GM23248 (cell line): ENCODE data around the gene WFDC5. TPM values are rescaled to one million over a fixed set of nuclear protein-coding genes. Genes with fewer than 3 reads are reported as not detected.

Experiments used
- DNase-seq: peaks from one replicate; pipeline ENCODE4 v3.0.0-alpha.2; 2015
- H2AFZ ChIP-seq: fragments of 200-600 bp; sonication (generic); 2 replicates; pipeline ENCODE4 v1.6.1; 2016; ENCODE audit warnings: antibody characterized with exemption
- H3F3A ChIP-seq: fragments of 200-600 bp; sonication (generic); 2 replicates; pipeline ENCODE4 v1.6.1; 2016; ENCODE audit warnings: mild to moderate bottlenecking, antibody characterized with exemption, mixed run types; ENCODE audit not compliant: insufficient read depth
- H3K27ac ChIP-seq: fragments of 200-600 bp; sonication (generic); 2 replicates; pipeline ENCODE4 v1.5.1; 2016; ENCODE audit warnings: mild to moderate bottlenecking
- H3K27me3 ChIP-seq: fragments of 200-600 bp; sonication (generic); replicated peaks from 2 replicates; pipeline ENCODE4 v1.6.1; 2016; ENCODE audit warnings: mild to moderate bottlenecking; ENCODE audit not compliant: insufficient read depth
- H3K36me3 ChIP-seq: fragments of 200-600 bp; sonication (generic); 2 replicates; pipeline ENCODE4 v1.6.1; 2016; ENCODE audit warnings: low read depth, mild to moderate bottlenecking
- H3K4me1 ChIP-seq: fragments of 200-600 bp; sonication (generic); 2 replicates; pipeline ENCODE4 v1.6.1; 2016; ENCODE audit warnings: mild to moderate bottlenecking; ENCODE audit not compliant: insufficient read depth
- H3K4me2 ChIP-seq: fragments of 200-600 bp; sonication (generic); one replicate; pipeline ENCODE4 v1.6.1; 2016; ENCODE audit warnings: mild to moderate bottlenecking; ENCODE audit not compliant: unreplicated experiment
- H3K4me3 ChIP-seq: fragments of 200-600 bp; sonication (generic); 2 replicates; pipeline ENCODE4 v1.5.1; 2016; ENCODE audit warnings: mild to moderate bottlenecking
- H3K79me2 ChIP-seq: fragments of 200-600 bp; sonication (generic); 2 replicates; pipeline ENCODE4 v1.6.1; 2016; ENCODE audit warnings: mild to moderate bottlenecking; ENCODE audit not compliant: insufficient read depth
- H3K9ac ChIP-seq: fragments of 200-600 bp; sonication (generic); 2 replicates; pipeline ENCODE4 v1.6.1; 2016; ENCODE audit warnings: mild to moderate bottlenecking
- H3K9me2 ChIP-seq: fragments of 200-600 bp; sonication (generic); 2 replicates; pipeline ENCODE4 v1.6.1; 2016; ENCODE audit warnings: mixed run types, mild to moderate bottlenecking, moderate library complexity; ENCODE audit not compliant: insufficient read depth
- H3K9me3 ChIP-seq: fragments of 200-600 bp; sonication (generic); one replicate; pipeline ENCODE4 v1.6.1; 2017; ENCODE audit warnings: low read depth
- H4K20me1 ChIP-seq: fragments of 200-600 bp; sonication (generic); 2 replicates; pipeline ENCODE4 v1.6.0; 2016; ENCODE audit not compliant: insufficient read depth
- EZH2 ChIP-seq: fragments of 200-600 bp; sonication (generic); IDR thresholded peaks from 2 replicates; pipeline ENCODE4 v1.6.1; 2018; ENCODE audit warnings: antibody characterized with exemption, mild to moderate bottlenecking; ENCODE audit not compliant: insufficient read depth, poor library complexity, severe bottlenecking
- EZH2phosphoT487 ChIP-seq: fragments of 200-600 bp; sonication (generic); IDR thresholded peaks from 2 replicates; pipeline ENCODE4 v1.6.1; 2018; ENCODE audit warnings: antibody characterized with exemption, moderate library complexity, mild to moderate bottlenecking, low read depth; ENCODE audit not compliant: insufficient read depth
- WGBS, 2 experiments: methylation state at CpG; one replicate each; pipeline ENCODE4 v1.1.6; 2015 to 2017; ENCODE audit warnings: low lambda C conversion rate in 2 of 2, low coverage in 1 of 2; ENCODE audit errors: missing lambda C conversion rate in 2 of 2; 5-methylcytosine and 5-hydroxymethylcytosine counted together
- in situ Hi-C: fragments of 300-500 bp; cut with MboI; formaldehyde crosslinking; loops from 2 replicates; pipeline ENCODE4 v1.15.0; 2020
- polyA plus RNA-seq: library from polyadenylated mRNA; unstranded; fragments of >200 nt; fragmentation: Nextera tagmentation; extraction: Ambion mirVana; gene quantifications from 2 replicates; pipeline ENCODE4 v1.2.1, GENCODE V29; 2016
- total RNA-seq: library from RNA; depleted of rRNA; stranded (reverse); fragments of >200 nt; shearing (Covaris generic); gene quantifications from 2 replicates; pipeline ENCODE4 v1.2.3, GENCODE V29; 2014

WFDC5 gene
- total and polyA plus RNA-seq, 2 experiments from 2014 or later = not detected

- Histone ChIP-seq H2AFZ (peak overlapping the region; percentile 53), H3K9me2 (no peaks in the 10 kb centered on the region), H3K79me2 (no peaks in the 10 kb centered on the region), H3K4me3 (no peak overlapping the region), H3K4me1 (peaks cover 5% of the 10 kb centered on the region), H3F3A (no peaks in the 10 kb centered on the region; the same call in 1 of the 2 replicates), H3K9ac (no peak overlapping the region), H4K20me1 (no peaks in the 10 kb centered on the region), H3K36me3 (no peaks in the 10 kb centered on the region), H3K9me3 (no peaks in the 10 kb centered on the region), H3K4me2 (no peak overlapping the region), H3K27me3 (0 out of 2 replicates have a peak, but pooled peaks cover 3% of the 10 kb centered on the region), H3K27ac (no peak overlapping the region)
- in situ Hi-C loops = loop anchor here (10.0 kb wide), 2 partner anchors 51 to 81 kb away; no protein-coding TSS in a partner anchor
- no peak for TF ChIP-seq EZH2phosphoT487
- no peak for TF ChIP-seq EZH2
- WGBS, 2 experiments = 0 to 4% methylated on average over 7 of the region's 7 CpGs
- DNase-seq = peak; percentile 66
Measured at GRCh38 chr20:45095805-45096238, 19.2 kb downstream of the WFDC5 start.

DNA sequence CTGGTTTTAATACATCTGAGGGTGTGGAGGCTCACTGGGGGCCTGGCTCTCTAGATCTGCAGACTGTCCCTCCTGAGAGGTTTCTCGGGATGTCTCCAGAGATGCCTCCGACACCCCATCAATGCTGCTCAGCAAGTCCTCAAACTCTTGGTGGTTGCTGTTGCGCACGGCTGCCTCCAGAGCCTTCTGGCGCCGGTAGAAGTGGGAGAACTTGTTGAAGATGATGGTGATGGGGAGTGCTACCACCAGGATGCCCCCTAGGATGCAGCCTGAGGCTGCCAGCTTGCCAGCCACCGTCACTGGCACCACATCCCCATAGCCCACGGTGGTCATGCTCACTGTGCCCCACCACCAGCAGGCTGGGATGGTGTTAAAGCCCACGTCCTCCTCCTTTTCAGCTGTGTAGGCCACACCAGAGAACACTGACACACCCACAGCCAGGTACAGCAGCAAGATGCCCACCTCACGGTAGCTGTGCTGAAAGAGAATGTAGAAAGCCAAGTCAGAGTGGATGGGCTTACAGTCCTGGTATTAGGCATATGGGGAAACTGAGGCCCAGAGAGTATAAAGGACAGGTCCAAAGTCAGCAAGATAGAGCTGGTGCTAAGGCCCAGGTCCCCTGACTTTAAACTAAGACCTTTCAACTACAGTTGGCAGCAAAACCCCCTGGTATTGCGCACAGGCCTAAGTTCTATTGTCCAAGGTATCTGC, 20.0 kb downstream of the WFDC5 start:
- Histone ChIP-seq H2AFZ (peak overlapping the region; percentile 53), H3K36me3 (no peaks in the 10 kb centered on the region), H3K27ac (no peak overlapping the region), H3K4me2 (no peak overlapping the region), H3K4me1 (peaks cover 12% of the 10 kb centered on the region), H4K20me1 (no peaks in the 10 kb centered on the region), H3K27me3 (0 out of 2 replicates have a peak, but pooled peaks cover 3% of the 10 kb centered on the region), H3K9me2 (no peaks in the 10 kb centered on the region), H3K9ac (no peak overlapping the region), H3K4me3 (no peak overlapping the region), H3K79me2 (no peaks in the 10 kb centered on the region), H3F3A (peaks cover 6% of the 10 kb centered on the region), H3K9me3 (no peaks in the 10 kb centered on the region)
- in situ Hi-C loops = loop anchor here (10.0 kb wide), 2 partner anchors 50 to 80 kb away; no protein-coding TSS in a partner anchor
- 95 to 99% methylated on average over 11 of the region's 11 CpGs for WGBS, 2 experiments
- DNase-seq = no peak
- no peak for TF ChIP-seq EZH2phosphoT487
- TF ChIP-seq EZH2 = no peak

- Histone ChIP-seq H4K20me1 (no peaks in the 10 kb centered on the region), H3K9ac (no peak overlapping the region), H3K79me2 (no peaks in the 10 kb centered on the region), H3K27me3 (0 out of 2 replicates have a peak, but pooled peaks cover 3% of the 10 kb centered on the region), H3K9me2 (no peaks in the 10 kb centered on the region), H2AFZ (no peak overlapping the region), H3K4me2 (no peak overlapping the region), H3F3A (peaks cover 14% of the 10 kb centered on the region), H3K4me1 (peaks cover 16% of the 10 kb centered on the region), H3K36me3 (no peaks in the 10 kb centered on the region), H3K27ac (no peak overlapping the region), H3K9me3 (no peaks in the 10 kb centered on the region), H3K4me3 (no peak overlapping the region)
- no peak for DNase-seq
- TF ChIP-seq EZH2phosphoT487 = no peak
- 90 to 91% methylated on average over 2 of the region's 2 CpGs for WGBS, 2 experiments
- in situ Hi-C loops = loop anchor here (10.0 kb wide), 2 partner anchors 49 to 79 kb away; no protein-coding TSS in a partner anchor
Measured at GRCh38 chr20:45094201-45094600, 20.8 kb downstream of the WFDC5 start.

GRCh38 chr20:45092898-45093297, 22.1 kb downstream of the WFDC5 start:
- in situ Hi-C loops = loop anchor here (10.0 kb wide), 2 partner anchors 48 to 78 kb away; no protein-coding TSS in a partner anchor

More at GRCh38 chr20:45092898-45093297, 22.1 kb downstream of the WFDC5 start:
- Histone ChIP-seq H3K4me2 (no peak overlapping the region), H2AFZ (no peak overlapping the region), H3K36me3 (no peaks in the 10 kb centered on the region), H3F3A (peaks cover 24% of the 10 kb centered on the region), H3K27me3 (no peaks in the 10 kb centered on the region), H3K4me1 (peaks cover 29% of the 10 kb centered on the region), H3K27ac (no peak overlapping the region), H3K9me3 (no peaks in the 10 kb centered on the region), H3K4me3 (no peak overlapping the region), H3K9ac (no peak overlapping the region), H4K20me1 (no peaks in the 10 kb centered on the region), H3K9me2 (no peaks in the 10 kb centered on the region), H3K79me2 (no peaks in the 10 kb centered on the region)
- DNase-seq = no peak
- WGBS, 2 experiments = 87 to 93% methylated on average over 7 of the region's 7 CpGs
- TF ChIP-seq EZH2 = no peak
- no peak for TF ChIP-seq EZH2phosphoT487
